Skeletal muscle satellite cell (primary cell): Measurements from ENCODE around the gene UGT1A9.

Source experiments
- H3K27me3 ChIP-seq: 2 replicates; pipeline ENCODE4 v1.7.0; 2013; ENCODE audit warnings: low read length; ENCODE audit not compliant: control insufficient read depth, insufficient read depth
- H3K36me3 ChIP-seq: 2 replicates; pipeline ENCODE4 v1.7.0; 2013; ENCODE audit warnings: mild to moderate bottlenecking, control low read depth, low read length; ENCODE audit not compliant: insufficient read depth
- H3K4me1 ChIP-seq: 2 replicates; pipeline ENCODE4 v1.7.0; 2013; ENCODE audit warnings: low read length; ENCODE audit not compliant: control insufficient read depth, insufficient read depth
- H3K4me2 ChIP-seq: 2 replicates; pipeline ENCODE4 v1.7.0; 2013; ENCODE audit warnings: mild to moderate bottlenecking, low read length
- H3K4me3 ChIP-seq: 2 replicates; pipeline ENCODE4 v1.7.0; 2013; ENCODE audit warnings: low read length
- H3K9ac ChIP-seq: 2 replicates; pipeline ENCODE4 v1.7.0; 2013; ENCODE audit warnings: mild to moderate bottlenecking, low read depth, low read length, moderate library complexity
- H3K9me3 ChIP-seq: replicated peaks from 2 replicates; pipeline ENCODE4 v1.7.0; 2013; ENCODE audit warnings: mild to moderate bottlenecking, control low read depth, low read length

The UGT1A9 gene

DNA sequence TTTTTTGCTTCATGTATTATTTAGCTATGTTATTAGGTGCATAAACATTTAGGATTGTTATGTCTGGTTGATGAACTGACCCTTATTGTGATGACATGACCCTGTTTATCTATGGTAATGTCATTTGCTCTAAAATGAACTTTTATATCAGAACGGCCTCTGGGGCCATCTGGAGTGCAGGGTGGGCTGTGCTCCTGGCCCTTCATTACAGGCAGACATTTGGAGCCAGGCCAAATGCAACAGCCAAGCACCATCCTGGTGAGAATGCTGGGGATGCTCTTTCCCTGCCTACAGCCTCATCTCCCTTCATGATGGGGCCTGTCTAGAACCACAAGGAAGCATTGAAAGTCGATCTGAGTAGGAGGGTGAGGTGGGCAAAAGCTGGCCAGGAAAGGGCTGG lies 144.6 kb downstream of the UGT1A9 start:
- H3K9me3 ChIP-seq: no peaks in the 10 kb centered on the region

DNA sequence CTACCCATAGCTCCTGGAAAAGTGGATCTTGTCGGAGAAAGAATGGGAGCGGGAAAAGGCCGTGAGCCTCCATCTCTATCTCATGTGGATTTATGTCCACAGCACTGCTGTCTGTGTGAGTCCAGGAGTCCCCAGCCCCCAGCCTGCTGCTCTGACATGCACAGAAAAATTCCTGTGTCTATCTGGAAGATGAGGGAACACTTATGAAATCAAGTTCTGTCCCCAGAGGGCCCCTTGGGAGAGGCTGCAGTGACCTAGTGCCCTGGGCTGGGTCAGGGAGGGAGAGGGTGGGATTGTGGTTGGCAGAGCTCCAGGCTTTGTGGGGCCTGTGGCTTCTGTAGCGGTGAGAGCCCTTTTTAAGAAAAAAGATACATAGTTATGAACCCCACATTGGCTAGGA lies 145.1 kb downstream of the UGT1A9 start:
- Histone ChIP-seq H3K4me1 (no peaks in the 10 kb centered on the region), H3K9me3 (no peaks in the 10 kb centered on the region), H3K36me3 (no peaks in the 10 kb centered on the region), H3K4me3 (no peak overlapping the region), H3K27me3 (peaks cover 25% of the 10 kb centered on the region), H3K4me2 (no peak overlapping the region), H3K9ac (no peak overlapping the region)

More for the DNA sequence above, 144.6 kb downstream of the UGT1A9 start:
- Histone ChIP-seq H3K36me3 (no peaks in the 10 kb centered on the region), H3K4me2 (no peak overlapping the region), H3K9ac (no peak overlapping the region), H3K4me1 (no peaks in the 10 kb centered on the region), H3K27me3 (peaks cover 23% of the 10 kb centered on the region), H3K4me3 (no peak overlapping the region)

DNA sequence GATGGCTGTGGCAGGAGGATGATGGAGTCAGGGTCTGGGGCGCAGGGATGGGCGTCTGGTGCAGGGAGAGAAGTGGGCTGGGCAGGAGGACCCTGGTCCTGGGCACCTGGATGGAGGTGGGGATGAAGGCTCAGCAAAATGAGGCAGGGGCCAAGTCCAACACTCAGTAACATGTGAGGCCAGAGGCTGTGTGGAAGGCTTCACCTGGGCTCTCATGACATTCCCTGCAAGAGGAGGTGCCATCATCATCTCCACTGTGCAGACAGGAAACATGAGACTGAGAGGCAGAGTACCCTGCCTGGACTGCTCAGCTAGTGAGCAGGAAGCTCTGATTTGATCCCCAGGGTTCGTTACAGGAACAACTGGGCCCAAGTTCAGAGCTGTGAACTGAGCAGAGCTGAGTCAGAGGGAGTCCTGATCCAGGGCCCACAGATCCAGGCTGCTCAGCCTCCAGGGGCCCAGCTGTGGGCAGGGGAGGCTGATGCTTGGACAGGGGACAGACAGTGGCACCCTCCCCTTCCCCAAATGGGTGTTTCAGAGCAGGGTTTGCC lies 145.7 kb downstream of the UGT1A9 start:
- H3K9ac ChIP-seq: no peak overlapping the region
- no peak overlapping the region for H3K4me3 ChIP-seq
- no peaks in the 10 kb centered on the region for H3K4me1 ChIP-seq
- H3K9me3 ChIP-seq: no peaks in the 10 kb centered on the region
- H3K4me2 ChIP-seq: no peak overlapping the region
- peaks cover 25% of the 10 kb centered on the region for H3K27me3 ChIP-seq
- H3K36me3 ChIP-seq: no peaks in the 10 kb centered on the region

DNA sequence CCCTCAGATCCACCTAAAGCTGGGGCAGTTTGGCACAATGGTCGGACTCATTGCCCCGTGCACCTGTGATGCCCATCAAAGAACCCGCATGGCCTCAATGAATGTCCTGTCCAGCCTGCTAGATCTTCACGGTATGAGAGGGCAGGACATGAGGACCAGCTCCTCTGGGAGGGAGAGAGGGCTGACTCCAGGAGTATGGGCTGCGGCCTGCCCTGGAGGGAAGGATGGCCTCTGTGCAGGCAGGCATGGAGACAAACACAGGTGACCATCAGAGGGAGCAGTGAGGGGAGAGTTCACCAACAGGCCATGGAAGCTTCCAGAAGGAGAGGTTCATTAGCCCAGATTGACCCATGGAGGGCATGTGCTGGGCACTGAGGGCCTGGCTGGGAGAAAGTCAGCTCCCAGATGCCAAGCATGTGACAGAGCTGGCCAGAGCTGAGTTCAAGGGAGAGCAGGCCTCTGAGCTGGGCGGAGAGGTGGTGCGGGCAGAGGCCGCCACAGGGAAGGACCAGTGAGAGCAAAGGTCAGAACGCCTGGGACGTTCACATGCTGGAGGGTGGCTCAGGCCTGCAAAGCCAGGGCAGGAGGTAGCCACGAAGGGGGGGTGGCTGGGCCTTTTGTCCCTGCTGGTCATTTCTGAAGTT lies 146.4 kb downstream of the UGT1A9 start:
- H3K4me2 ChIP-seq: no peak overlapping the region
- no peaks in the 10 kb centered on the region for H3K9me3 ChIP-seq
- H3K4me3 ChIP-seq: no peak overlapping the region
- H3K4me1 ChIP-seq: no peaks in the 10 kb centered on the region
- H3K36me3 ChIP-seq: no peaks in the 10 kb centered on the region
- H3K27me3 ChIP-seq: peaks cover 25% of the 10 kb centered on the region
- no peak overlapping the region for H3K9ac ChIP-seq

DNA sequence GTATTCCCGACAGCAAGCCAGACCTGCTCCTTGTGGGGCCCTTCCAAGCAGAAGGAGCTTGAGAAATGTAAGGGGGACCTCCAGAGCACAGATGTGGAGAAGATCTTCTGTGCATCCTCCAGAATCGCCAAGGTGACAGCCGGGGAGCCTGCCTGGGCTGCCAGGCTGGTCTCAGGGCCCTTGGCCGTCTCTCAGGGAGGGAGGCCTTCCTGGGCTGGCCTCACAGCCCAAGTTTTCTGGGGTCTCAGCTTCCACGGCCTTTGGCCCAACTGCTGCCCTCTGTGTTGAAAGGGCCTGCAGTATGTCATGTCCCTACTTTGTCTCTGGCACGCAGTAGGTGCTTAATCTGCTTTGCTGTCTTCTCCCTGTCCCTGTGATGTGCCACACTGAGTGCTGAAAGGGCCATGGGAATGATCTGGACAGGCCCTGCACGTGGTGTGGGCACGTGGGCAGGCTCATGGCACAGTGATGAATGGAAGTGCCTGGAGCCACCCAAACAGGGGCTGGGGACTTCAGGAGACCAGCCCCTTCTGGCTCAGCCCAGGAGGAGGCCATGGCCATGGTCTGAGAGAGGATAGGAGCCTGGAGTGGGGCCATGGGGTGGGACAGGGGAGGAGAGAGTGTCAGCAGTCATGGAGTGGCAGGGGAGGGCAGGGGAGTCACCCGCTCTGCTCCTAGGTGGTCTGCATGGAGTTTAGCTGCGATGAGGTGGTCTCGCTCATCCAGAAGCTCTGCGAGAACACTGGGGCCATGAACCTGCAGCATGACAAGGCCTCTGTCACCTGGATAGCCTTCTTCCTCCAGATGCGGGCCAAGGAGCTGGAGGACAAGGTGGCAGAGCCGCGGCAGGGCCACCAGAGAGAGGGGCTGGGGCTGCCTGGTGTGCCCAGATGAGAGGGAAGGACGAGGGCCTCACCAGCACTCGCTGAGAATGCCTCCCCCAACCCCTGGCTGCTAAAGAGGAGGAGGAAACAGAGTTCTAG lies 147.2 kb downstream of the UGT1A9 start:
- no peak overlapping the region for H3K9ac ChIP-seq
- no peak overlapping the region for H3K4me3 ChIP-seq
- peaks cover 25% of the 10 kb centered on the region for H3K27me3 ChIP-seq
- H3K4me2 ChIP-seq: no peak overlapping the region
- no peaks in the 10 kb centered on the region for H3K9me3 ChIP-seq
- H3K4me1 ChIP-seq: no peaks in the 10 kb centered on the region
- no peaks in the 10 kb centered on the region for H3K36me3 ChIP-seq

DNA sequence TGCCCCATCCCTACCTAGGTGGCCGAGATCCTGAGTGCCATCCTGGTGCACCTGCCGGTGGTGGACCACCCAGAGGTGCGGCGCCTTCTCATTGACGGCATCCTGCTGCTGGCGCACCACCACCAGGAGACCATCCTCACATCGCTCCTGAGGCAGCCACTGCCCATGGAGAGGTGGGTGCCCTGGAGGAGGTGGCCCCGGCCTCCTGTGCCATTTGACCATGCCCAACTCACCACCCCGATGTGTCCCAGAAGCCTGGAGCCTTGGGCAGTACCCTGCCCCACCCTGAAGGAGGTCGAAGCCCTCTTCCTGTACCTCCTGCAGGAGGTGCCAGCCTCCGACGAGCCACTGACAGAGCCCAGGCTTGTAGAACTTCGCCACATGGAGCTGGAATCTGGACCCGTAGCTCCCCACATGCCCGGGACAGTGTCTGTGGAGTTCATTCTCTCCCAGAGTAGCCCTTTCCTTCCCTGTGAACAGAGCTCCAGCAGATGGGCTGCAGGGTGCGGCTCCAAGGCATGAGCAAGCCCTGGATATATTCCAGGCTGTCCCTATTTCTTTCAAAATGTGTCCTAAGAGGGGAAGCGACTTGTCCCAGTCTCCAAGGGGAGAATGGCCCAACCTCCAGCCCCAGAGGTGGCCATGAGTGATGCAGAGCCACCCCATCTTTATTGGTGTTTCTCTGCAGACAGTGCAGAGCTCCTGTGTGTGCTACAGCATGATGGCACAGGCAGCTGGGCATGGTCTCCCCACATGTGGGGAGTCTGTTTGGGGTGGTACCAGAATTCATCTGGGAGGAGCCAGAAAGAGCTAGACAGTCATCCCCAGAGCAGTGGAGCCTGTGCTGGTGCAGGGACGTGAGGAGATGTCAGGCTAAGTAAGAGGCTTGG lies 148.4 kb downstream of the UGT1A9 start:
- no peak overlapping the region for H3K4me3 ChIP-seq
- peaks cover 24% of the 10 kb centered on the region for H3K27me3 ChIP-seq
- no peak overlapping the region for H3K9ac ChIP-seq
- H3K4me1 ChIP-seq: no peaks in the 10 kb centered on the region
- no peaks in the 10 kb centered on the region for H3K9me3 ChIP-seq
- H3K4me2 ChIP-seq: no peak overlapping the region
- H3K36me3 ChIP-seq: no peaks in the 10 kb centered on the region

DNA sequence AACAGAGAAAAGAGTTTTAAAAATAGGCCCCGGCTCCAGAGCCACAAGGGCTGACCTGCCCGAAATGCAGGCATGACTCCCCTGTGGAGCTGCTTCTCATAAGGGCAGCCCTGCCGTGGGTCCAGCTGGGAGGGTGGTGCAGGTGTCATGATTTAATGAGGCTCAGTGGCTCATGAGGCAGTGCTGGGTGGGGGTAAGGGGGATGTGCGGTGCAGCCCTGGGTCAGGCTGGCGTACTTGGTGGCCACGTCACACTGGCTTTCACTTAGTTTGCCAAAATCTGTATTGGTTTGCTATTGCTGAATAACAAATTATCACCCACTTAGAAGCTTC lies 149.0 kb downstream of the UGT1A9 start:
- H3K27me3 ChIP-seq: peaks cover 18% of the 10 kb centered on the region
- no peaks in the 10 kb centered on the region for H3K4me1 ChIP-seq
- H3K9ac ChIP-seq: no peak overlapping the region
- no peaks in the 10 kb centered on the region for H3K9me3 ChIP-seq
- H3K4me3 ChIP-seq: no peak overlapping the region
- no peak overlapping the region for H3K4me2 ChIP-seq
- H3K36me3 ChIP-seq: no peaks in the 10 kb centered on the region

DNA sequence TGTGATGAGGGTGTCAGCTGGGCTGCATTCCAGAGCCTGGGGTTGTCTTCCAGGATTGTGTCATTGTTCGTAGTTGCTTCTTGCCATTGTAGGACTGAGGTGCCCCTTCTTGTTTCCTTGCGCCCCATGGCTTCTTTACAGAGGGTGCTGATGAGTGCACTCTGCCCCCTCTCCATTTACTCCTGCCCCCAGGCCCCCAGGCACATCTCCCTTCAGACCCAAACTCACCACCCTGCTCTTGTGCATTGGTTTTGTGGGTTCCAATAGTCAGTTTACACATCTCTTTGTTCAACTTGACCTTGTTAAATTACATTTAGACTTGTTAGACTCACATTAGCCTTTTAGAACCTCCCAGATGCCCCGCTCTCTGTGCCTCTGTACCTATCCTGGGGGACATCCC lies 149.5 kb downstream of the UGT1A9 start:
- H3K9ac ChIP-seq: no peak overlapping the region
- peaks cover 13% of the 10 kb centered on the region for H3K27me3 ChIP-seq
- no peaks in the 10 kb centered on the region for H3K4me1 ChIP-seq
- H3K4me2 ChIP-seq: no peak overlapping the region
- no peak overlapping the region for H3K4me3 ChIP-seq
- H3K36me3 ChIP-seq: no peaks in the 10 kb centered on the region
- H3K9me3 ChIP-seq: no peaks in the 10 kb centered on the region

DNA sequence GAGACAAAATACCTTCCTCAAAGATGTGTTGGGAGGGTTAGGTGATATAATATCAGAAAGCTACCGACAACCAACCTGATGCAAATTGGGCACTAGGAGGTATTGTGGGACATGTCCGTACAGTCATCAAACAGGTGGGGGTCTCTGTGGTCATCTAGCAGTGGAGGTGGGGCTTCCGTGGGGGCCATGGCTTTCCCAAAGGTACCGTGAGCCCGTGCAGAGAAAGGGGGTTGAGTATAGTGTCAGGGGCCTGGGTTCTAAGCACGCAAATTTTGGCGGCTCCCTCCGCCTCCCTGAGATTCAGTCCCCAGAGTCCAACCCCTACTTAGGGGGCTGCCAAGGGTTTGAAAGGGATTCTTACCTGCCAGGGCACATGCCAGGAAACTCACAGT lies 150.0 kb downstream of the UGT1A9 start:
- H3K4me1 ChIP-seq: no peaks in the 10 kb centered on the region
- no peak overlapping the region for H3K4me2 ChIP-seq
- no peak overlapping the region for H3K9ac ChIP-seq
- H3K9me3 ChIP-seq: no peaks in the 10 kb centered on the region
- no peaks in the 10 kb centered on the region for H3K36me3 ChIP-seq
- no peak overlapping the region for H3K4me3 ChIP-seq
- peaks cover 11% of the 10 kb centered on the region for H3K27me3 ChIP-seq

DNA sequence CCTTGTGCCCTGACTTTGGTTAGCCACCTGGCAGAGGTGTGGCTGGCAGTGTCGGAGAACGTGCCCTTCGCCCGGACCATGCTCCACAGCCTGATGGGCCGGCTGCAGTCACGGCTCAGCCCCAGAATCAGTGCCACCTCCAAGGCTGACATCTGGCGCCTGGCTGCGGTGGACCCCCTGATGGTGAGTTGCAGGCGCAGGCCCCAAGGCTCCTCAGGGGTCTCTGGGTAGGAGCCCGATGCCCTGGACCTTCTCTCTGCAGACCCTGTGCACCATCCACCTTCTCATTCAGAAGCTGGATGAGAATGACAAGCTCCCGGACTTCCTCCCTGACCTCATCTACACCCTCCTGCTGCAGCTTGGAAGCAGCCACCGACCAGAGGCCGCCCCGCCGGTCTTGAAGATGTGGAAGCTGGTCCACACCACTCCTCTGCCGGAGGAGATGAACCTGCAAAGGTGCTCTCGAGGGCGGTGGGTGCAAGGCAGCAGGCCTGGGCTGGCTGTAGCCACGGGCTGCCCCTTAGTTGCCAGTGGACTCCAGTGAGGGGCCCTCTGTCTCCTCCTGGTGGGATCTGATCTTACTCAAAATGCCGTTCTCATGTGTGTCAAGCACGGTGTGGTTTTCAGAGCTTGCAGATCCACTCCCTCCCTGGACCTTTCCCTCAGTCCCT lies 150.5 kb downstream of the UGT1A9 start:
- Histone ChIP-seq H3K4me2 (no peak overlapping the region), H3K9ac (no peak overlapping the region), H3K4me3 (no peak overlapping the region), H3K27me3 (peaks cover 11% of the 10 kb centered on the region), H3K9me3 (no peaks in the 10 kb centered on the region), H3K36me3 (no peaks in the 10 kb centered on the region), H3K4me1 (no peaks in the 10 kb centered on the region)
